Esophagus muscularis mucosa (tissue), 3 donors: ENCODE measurements around the gene PRKAG2.

Experiments
- POLR2A ChIP-seq: fragments of 450-650 bp; IDR thresholded peaks from one replicate; pipeline ENCODE4 v1.6.1; 2017; ENCODE audit warnings: antibody characterized with exemption, moderate library complexity, mild to moderate bottlenecking, low read depth
- TF ChIP-seq, protein P1 (sequence below), 3 experiments: fragments of 200-600 bp in 2 of 3; fragments of 450-650 bp in 1 of 3; sonication (generic) in 2 of 3; IDR thresholded peaks; one replicate each; pipeline ENCODE4 v1.5.1; 2017 to 2019; ENCODE audit warnings: antibody characterized with exemption in 3 of 3, mild to moderate bottlenecking in 2 of 3, moderate library complexity in 1 of 3

DNA sequence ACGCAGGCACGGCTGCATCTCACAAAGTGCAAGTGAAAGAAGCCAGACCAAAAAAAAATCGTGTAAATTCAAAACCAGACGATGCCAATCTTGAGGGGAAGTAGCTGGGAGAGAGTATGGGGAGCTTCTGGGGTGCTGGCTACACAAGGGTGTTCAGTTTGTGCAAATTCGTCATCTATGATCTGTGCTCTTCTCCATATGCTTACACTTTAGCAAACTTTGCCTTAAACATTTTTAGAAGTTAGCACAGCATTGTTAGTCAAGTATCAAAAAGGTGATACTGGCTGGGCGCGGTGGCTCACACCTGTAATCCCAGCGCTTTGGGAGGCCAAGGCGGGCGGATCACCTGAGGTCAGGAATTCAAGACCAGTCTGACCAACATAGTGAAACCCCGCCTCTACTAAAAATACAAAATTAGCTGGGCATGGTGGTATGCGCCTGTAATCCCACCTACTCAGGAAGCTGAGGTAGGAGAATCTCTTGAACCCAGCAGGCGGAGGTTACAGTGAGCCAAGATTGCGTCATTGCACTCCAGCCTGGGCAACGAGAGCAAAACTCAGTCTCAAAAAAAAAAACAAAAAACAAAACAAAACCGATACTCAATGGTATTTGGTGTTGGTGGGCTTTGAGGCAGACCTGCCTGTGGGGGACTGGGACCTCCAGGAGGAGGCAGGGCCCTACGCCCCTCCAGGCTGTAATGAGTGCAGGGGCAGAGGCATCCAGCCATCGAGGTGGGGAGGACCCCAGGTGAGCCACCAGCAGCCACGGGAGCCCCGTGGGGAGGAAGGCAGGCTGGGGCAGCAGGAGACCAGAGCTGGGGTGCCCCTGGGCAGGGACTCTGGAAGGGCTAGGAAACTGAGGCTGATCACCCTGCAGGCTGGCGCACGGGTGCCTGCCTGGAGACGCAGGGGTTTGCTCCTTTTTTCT is 150.0 kb downstream of the PRKAG2 start:
- no peak for TF ChIP-seq POLR2A
- TF ChIP-seq, protein P1, sequence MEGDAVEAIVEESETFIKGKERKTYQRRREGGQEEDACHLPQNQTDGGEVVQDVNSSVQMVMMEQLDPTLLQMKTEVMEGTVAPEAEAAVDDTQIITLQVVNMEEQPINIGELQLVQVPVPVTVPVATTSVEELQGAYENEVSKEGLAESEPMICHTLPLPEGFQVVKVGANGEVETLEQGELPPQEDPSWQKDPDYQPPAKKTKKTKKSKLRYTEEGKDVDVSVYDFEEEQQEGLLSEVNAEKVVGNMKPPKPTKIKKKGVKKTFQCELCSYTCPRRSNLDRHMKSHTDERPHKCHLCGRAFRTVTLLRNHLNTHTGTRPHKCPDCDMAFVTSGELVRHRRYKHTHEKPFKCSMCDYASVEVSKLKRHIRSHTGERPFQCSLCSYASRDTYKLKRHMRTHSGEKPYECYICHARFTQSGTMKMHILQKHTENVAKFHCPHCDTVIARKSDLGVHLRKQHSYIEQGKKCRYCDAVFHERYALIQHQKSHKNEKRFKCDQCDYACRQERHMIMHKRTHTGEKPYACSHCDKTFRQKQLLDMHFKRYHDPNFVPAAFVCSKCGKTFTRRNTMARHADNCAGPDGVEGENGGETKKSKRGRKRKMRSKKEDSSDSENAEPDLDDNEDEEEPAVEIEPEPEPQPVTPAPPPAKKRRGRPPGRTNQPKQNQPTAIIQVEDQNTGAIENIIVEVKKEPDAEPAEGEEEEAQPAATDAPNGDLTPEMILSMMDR (IDR thresholded peaks at IDR 0.05): no peak
